Heart right ventricle (tissue), 16 donors: ENCODE data around the gene CLMN. TPM values are rescaled to one million over a fixed set of nuclear protein-coding genes. Genes with fewer than 3 reads are reported as not detected.

ENCODE experiments used
- ATAC-seq, 8 donors: fragments of 200-7000 bp; cut with Tn5 transposase; one replicate each; pipeline ENCODE4 v1.9.1; 2020; ENCODE audit warnings: mild to moderate bottlenecking in 8 of 8, moderate library complexity in 8 of 8, moderate number of reproducible peaks in 1 of 8
- DNase-seq, 2 donors: peaks; one replicate each; pipeline ENCODE4 v3.0.0-alpha.2; 2020
- H3K27ac ChIP-seq, 10 donors: fragments of 200-600 bp; sonication (generic) in 2 of 10; one replicate each; pipeline versions ENCODE4 v1.5.0 to v1.8.0; 2020 to 2022; ENCODE audit warnings: mild to moderate bottlenecking in 3 of 10
- H3K27me3 ChIP-seq, 7 donors: fragments of 200-600 bp; one replicate each; pipeline ENCODE4 v1.8.0; 2021 to 2022; ENCODE audit warnings: mild to moderate bottlenecking in 2 of 7
- H3K36me3 ChIP-seq, 9 donors: fragments of 200-600 bp; sonication (generic) in 1 of 9; one replicate each; pipeline versions ENCODE4 v1.5.0 to v1.8.0; 2020 to 2022; ENCODE audit warnings: mild to moderate bottlenecking in 2 of 9
- H3K4me1 ChIP-seq, 9 donors: fragments of 200-600 bp; sonication (generic) in 1 of 9; one replicate each; pipeline versions ENCODE4 v1.5.0 to v1.8.0; 2020 to 2022; ENCODE audit warnings: mild to moderate bottlenecking in 4 of 9
- H3K4me3 ChIP-seq, 10 donors: fragments of 200-600 bp; sonication (generic) in 2 of 10; one replicate each; pipeline versions ENCODE4 v1.5.0 to v1.8.0; 2020 to 2022; ENCODE audit warnings: mild to moderate bottlenecking in 7 of 10, moderate library complexity in 2 of 10
- H3K9me3 ChIP-seq, 11 donors: fragments of 200-600 bp in 10 of 11; sonication (generic) in 2 of 11; one replicate each; pipeline versions ENCODE4 v1.5.0 to v1.8.0; 2013 to 2022; ENCODE audit warnings: mild to moderate bottlenecking in 2 of 11, control low read depth in 1 of 11, moderate library complexity in 1 of 11
- WGBS, 2 donors: extraction: QIAGEN DNeasy Blood & Tissue Kit; methylation state at CpG; one replicate each; pipeline ENCODE4 v1.1.7; 2013; ENCODE audit warnings: inconsistent platforms in 1 of 2; 5-methylcytosine and 5-hydroxymethylcytosine counted together
- intact Hi-C, 10 donors: fragments of 100-400 bp; cut with DNase I; formaldehyde crosslinking; loops; one replicate each; pipeline versions ENCODE4 v1.11.1 to v1.14.2; 2022
- polyA plus RNA-seq, 2 donors: library from polyadenylated mRNA; stranded (reverse); fragments of 200-250 nt; gene quantifications; one replicate each; pipeline ENCODE4 v1.2.3, GENCODE V29; 2013
- total RNA-seq, 10 donors: library from RNA; stranded (reverse); fragmentation: NEBNext Ultra II Directional in 3 of 10; extraction: Animal tissue kit (Norgen Biotek cat#: 25700) in 3 of 10; gene quantifications; one replicate each; pipeline versions ENCODE4 v1.2.1 to v1.2.4, GENCODE V29; 2021 to 2023
- TF ChIP-seq, protein P1 (sequence below), 9 donors: fragments of 200-600 bp; sonication (generic) in 2 of 9; IDR thresholded peaks; one replicate each; pipeline versions ENCODE4 v1.5.0 to v1.8.0; 2021 to 2022; ENCODE audit warnings: antibody characterized with exemption in 9 of 9, mild to moderate bottlenecking in 5 of 9, moderate library complexity in 1 of 9
- donor health status: Arrhythmogenic right ventricular cardiomyopathy.
- donor health status: ischemic (EF 13 %, LVEDD 7.1; RV severe dilation, severe dysfunction).
- donor health status: healthy with polysubstance abuse.
- donor health status: DM: no; HTN: yes; CAD: no.
- donor health status: DM: no; HTN: no; CAD: no.
- donor health status: ischemic (EF 25% LVEDD 6.9; RV normal size, moderate dysfunction).
- donor health status: ischemic (EF 25% LVEDD 5.7; RV mildly dilated, moderate dysfunction).
- donor health status: healthy.
- donor health status: DM: yes; HTN: yes; CAD: no.
- donor health status: Ischemic cardiomyopathy.
- donor health status: ischemic (EF 35%, LVEDD 5.7; RV mildly dilated, moderate dysfunction).
- donor health status: nonischemic (EF 11% LVEDD 7.7; RV severe dilation, severe dysfunction).
- donor health status: DM: yes; HTN: yes; CAD: no.
- donor health status: PGD.
- donor health status: ischemic (EF 29% LVEDD 5.4; RV normal size, mild dysfunction).
- donor health status: nonischemic (EF 23%, LVEDD 6.1; RV moderate dilation, normal function).

CLMN gene
- total and polyA plus RNA-seq, 12 donors, result 2.6 to 14.5 (median 5.9) TPM

DNA sequence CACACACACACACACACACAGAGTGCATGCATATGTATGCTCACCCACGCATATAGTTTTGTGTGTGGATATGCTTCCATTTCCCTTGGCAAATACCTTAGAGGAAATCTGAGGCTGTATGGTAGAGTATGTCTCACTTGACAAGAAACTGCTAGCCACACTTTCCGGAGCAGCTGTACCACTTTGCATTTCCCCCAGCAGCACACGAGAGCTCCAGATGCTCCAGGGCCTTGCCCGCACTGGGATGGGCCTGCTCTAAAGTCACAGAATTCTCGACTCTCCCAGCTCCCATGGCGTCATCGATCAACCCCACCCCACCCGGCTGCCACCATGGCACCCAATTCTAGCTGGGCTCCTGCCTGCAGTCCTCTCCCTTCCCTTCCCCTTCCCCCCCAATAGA is 21.9 kb downstream of the CLMN start:
- Histone ChIP-seq H3K4me3 (no peak overlapping the region), H3K27me3 (no peaks in the 10 kb centered on the region), H3K4me1 (peaks cover 0 to 4% (median 0%) of the 10 kb centered on the region in 9 donors), H3K27ac (no peak overlapping the region), H3K36me3 (no peaks in the 10 kb centered on the region), H3K9me3 (peaks cover 0 to 15% (median 0%) of the 10 kb centered on the region in 11 donors)
- TF ChIP-seq, protein P1, sequence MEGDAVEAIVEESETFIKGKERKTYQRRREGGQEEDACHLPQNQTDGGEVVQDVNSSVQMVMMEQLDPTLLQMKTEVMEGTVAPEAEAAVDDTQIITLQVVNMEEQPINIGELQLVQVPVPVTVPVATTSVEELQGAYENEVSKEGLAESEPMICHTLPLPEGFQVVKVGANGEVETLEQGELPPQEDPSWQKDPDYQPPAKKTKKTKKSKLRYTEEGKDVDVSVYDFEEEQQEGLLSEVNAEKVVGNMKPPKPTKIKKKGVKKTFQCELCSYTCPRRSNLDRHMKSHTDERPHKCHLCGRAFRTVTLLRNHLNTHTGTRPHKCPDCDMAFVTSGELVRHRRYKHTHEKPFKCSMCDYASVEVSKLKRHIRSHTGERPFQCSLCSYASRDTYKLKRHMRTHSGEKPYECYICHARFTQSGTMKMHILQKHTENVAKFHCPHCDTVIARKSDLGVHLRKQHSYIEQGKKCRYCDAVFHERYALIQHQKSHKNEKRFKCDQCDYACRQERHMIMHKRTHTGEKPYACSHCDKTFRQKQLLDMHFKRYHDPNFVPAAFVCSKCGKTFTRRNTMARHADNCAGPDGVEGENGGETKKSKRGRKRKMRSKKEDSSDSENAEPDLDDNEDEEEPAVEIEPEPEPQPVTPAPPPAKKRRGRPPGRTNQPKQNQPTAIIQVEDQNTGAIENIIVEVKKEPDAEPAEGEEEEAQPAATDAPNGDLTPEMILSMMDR (IDR thresholded peaks at IDR 0.05), result no peak
- intact Hi-C loops, result loop anchor here in 1 of 10 donors (10.0 kb wide), 1 partner anchor 63 kb away; no protein-coding TSS in a partner anchor
- 93 to 95% methylated on average over 8 of the region's 8 CpGs for WGBS, 2 donors
- DNase-seq (no peak), ATAC-seq (no peak)

- Histone ChIP-seq H3K36me3 (no peaks in the 10 kb centered on the region), H3K27me3 (no peaks in the 10 kb centered on the region), H3K27ac (no peak overlapping the region), H3K9me3 (peaks cover 0 to 15% (median 0%) of the 10 kb centered on the region in 11 donors), H3K4me3 (no peak overlapping the region), H3K4me1 (peaks cover 0 to 7% (median 1%) of the 10 kb centered on the region in 9 donors)
- DNase-seq, result no peak
- ATAC-seq, result no peak
- intact Hi-C loops, result loop anchor here in 1 of 10 donors (10.0 kb wide), 1 partner anchor 62 kb away; no protein-coding TSS in a partner anchor
- WGBS, 2 donors, result 89 to 93% methylated on average over 5 of the region's 5 CpGs
- TF ChIP-seq, protein P1 (IDR thresholded peaks at IDR 0.05), result no peak
Observed at GRCh38 chr14:95296966-95297365, 22.7 kb downstream of the CLMN start.

- Histone ChIP-seq H3K4me3 (no peak overlapping the region), H3K4me1 (peaks cover 9 to 19% (median 13%) of the 10 kb centered on the region in 9 donors), H3K27ac (peak overlapping the region in 2 of 10 donors; percentile 15 to 25), H3K9me3 (peaks cover 0 to 15% (median 0%) of the 10 kb centered on the region in 11 donors), H3K27me3 (no peaks in the 10 kb centered on the region), H3K36me3 (no peaks in the 10 kb centered on the region)
- 93 to 94% methylated on average over 6 of the region's 6 CpGs for WGBS, 2 donors
- DNase-seq (no peak), ATAC-seq (no peak)
- intact Hi-C loops, result loop anchor here in 1 of 10 donors (10.0 kb wide), 1 partner anchor 61 kb away; no protein-coding TSS in a partner anchor
- TF ChIP-seq, protein P1 (IDR thresholded peaks at IDR 0.05), result no peak
Observed at GRCh38 chr14:95295600-95296376, 23.9 kb downstream of the CLMN start.

DNA sequence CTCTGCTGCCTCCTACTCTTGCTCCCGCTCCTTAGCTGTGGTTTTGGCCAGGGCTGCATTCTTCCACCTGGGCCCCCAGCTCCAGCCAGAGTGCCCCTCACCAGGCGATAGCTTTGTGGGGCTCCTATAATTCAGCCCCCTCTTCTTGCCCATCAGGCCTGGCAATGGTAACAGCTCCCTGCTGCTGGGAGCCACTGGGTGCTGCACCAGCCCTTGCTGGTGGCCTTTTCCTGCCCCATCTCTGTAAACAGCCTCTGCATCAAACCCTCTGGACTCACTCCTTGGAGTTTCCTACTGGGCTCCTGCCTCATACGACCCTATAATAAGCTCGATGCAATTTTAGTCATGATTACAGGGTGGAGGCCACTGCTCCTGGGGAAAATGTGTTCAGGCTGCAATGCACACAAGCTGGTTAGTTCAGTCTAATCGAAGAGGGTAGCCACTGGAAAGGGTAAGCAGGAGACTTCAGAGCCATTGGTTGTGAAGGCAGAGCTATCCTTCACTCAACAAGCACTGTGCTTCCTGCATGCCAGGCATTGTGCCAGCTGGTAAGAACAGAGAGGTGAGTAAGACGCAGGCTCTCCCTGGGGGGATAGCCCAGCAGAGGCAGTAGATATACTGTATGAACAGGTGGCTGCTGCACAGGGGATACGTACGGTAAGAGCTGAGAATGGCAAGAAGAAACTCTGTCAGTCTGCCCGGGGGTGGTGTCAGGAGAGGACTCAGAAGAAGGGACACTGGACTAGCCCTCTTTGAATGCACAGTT is 24.7 kb downstream of the CLMN start:
- intact Hi-C loops, result loop anchor here in 1 of 10 donors (10.0 kb wide), 1 partner anchor 60 kb away; no protein-coding TSS in a partner anchor
- no peak for ATAC-seq

More for the DNA sequence above, 24.7 kb downstream of the CLMN start:
- Histone ChIP-seq H3K36me3 (no peaks in the 10 kb centered on the region), H3K27me3 (no peaks in the 10 kb centered on the region), H3K9me3 (peaks cover 0 to 15% (median 0%) of the 10 kb centered on the region in 11 donors), H3K4me1 (peaks cover 14 to 27% (median 19%) of the 10 kb centered on the region in 9 donors), H3K27ac (peak overlapping the region in 4 of 10 donors; percentile 15 to 48 (median 20)), H3K4me3 (no peak overlapping the region)
- 88 to 92% methylated on average over 9 of the region's 9 CpGs for WGBS, 2 donors
- no peak for DNase-seq
- TF ChIP-seq, protein P1 (IDR thresholded peaks at IDR 0.05), result no peak
